Cardiac muscle cell (in vitro differentiated cells and primary cell): ENCODE measurements around the gene FAM9C. TPM values are rescaled to one million over a fixed set of nuclear protein-coding genes. Genes with fewer than 3 reads are reported as not detected.

Experiments
- DNase-seq, 2 donors: peaks; one replicate each; pipeline versions ENCODE4 v3.0.0 to v3.0.0-alpha.2; 2010 to 2017; ENCODE audit warnings: low read depth in 1 of 2, low spot score in 1 of 2
- H3K27ac ChIP-seq: fragments of 200-600 bp; sonication (generic); 2 replicates; pipeline ENCODE4 v1.5.1; 2016
- H3K27me3 ChIP-seq: fragments of 200-600 bp; sonication (generic); 2 replicates; pipeline ENCODE4 v1.6.0; 2016; ENCODE audit warnings: control low read depth
- H3K36me3 ChIP-seq: fragments of 200-600 bp; sonication (generic); 2 replicates; pipeline ENCODE4 v1.5.1; 2016; ENCODE audit warnings: control low read depth
- H3K4me1 ChIP-seq: fragments of 200-600 bp; sonication (generic); 2 replicates; pipeline ENCODE4 v1.8.1; 2017; ENCODE audit warnings: low read depth, mild to moderate bottlenecking, mixed run types
- H3K4me3 ChIP-seq: fragments of 200-600 bp; sonication (generic); 2 replicates; pipeline ENCODE4 v1.5.1; 2016; ENCODE audit warnings: mild to moderate bottlenecking
- H3K9me3 ChIP-seq: fragments of 200-600 bp; sonication (generic); 2 replicates; pipeline ENCODE4 v1.5.1; 2017; ENCODE audit warnings: low read depth, mild to moderate bottlenecking, control low read depth
- polyA plus RNA-seq: library from polyadenylated mRNA; unstranded; fragments of >200 nt; fragmentation: Nextera tagmentation; extraction: Ambion mirVana; gene quantifications from 2 replicates; pipeline ENCODE4 v1.2.1, GENCODE V29; 2016
- total RNA-seq: library from RNA; depleted of rRNA; stranded (reverse); fragments of >200 nt; gene quantifications from 2 replicates; pipeline ENCODE4 v1.2.3, GENCODE V29; 2016
- TF ChIP-seq, protein P1 (sequence below): IDR thresholded peaks from 2 replicates; pipeline ENCODE4 v1.5.1; 2012; ENCODE audit warnings: low read depth, mild to moderate bottlenecking, low read length

The FAM9C gene
- total and polyA plus RNA-seq, 2 experiments from 2014 or later: not detected

DNA sequence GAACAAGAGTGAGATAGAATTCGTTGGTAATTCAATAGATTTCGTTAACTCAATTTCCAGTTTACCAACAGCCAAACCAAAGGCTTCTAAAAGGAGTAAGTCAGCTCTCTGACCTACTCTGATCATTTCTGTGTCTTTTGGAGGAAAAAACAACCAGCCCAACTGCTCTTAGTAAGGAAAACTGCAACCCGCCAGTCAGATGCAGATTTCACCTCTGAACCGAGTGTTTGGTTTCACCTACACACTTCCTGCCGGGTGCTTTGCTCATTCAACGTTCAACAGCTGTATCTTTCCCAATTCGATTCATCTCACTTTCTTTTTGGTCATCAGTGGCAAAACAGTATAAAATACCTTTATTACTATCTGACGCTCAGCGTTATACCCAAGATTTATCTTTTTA is 45.0 kb downstream of the FAM9C start:
- no peak overlapping the region for H3K27ac ChIP-seq
- no peaks in the 10 kb centered on the region for H3K36me3 ChIP-seq
- no peaks in the 10 kb centered on the region for H3K4me1 ChIP-seq
- H3K27me3 ChIP-seq: no peaks in the 10 kb centered on the region
- TF ChIP-seq, protein P1, sequence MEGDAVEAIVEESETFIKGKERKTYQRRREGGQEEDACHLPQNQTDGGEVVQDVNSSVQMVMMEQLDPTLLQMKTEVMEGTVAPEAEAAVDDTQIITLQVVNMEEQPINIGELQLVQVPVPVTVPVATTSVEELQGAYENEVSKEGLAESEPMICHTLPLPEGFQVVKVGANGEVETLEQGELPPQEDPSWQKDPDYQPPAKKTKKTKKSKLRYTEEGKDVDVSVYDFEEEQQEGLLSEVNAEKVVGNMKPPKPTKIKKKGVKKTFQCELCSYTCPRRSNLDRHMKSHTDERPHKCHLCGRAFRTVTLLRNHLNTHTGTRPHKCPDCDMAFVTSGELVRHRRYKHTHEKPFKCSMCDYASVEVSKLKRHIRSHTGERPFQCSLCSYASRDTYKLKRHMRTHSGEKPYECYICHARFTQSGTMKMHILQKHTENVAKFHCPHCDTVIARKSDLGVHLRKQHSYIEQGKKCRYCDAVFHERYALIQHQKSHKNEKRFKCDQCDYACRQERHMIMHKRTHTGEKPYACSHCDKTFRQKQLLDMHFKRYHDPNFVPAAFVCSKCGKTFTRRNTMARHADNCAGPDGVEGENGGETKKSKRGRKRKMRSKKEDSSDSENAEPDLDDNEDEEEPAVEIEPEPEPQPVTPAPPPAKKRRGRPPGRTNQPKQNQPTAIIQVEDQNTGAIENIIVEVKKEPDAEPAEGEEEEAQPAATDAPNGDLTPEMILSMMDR: no peak
- H3K4me3 ChIP-seq: no peak overlapping the region
- no peaks in the 10 kb centered on the region for H3K9me3 ChIP-seq
- DNase-seq: no peak

- TF ChIP-seq, protein P1: no peak
- Histone ChIP-seq H3K27ac (no peak overlapping the region), H3K27me3 (no peaks in the 10 kb centered on the region), H3K4me3 (no peak overlapping the region), H3K4me1 (no peaks in the 10 kb centered on the region), H3K36me3 (no peaks in the 10 kb centered on the region), H3K9me3 (no peaks in the 10 kb centered on the region)
- no peak for DNase-seq
Measured at GRCh38 chrX:12997906-12998687, 46.3 kb downstream of the FAM9C start.

DNA sequence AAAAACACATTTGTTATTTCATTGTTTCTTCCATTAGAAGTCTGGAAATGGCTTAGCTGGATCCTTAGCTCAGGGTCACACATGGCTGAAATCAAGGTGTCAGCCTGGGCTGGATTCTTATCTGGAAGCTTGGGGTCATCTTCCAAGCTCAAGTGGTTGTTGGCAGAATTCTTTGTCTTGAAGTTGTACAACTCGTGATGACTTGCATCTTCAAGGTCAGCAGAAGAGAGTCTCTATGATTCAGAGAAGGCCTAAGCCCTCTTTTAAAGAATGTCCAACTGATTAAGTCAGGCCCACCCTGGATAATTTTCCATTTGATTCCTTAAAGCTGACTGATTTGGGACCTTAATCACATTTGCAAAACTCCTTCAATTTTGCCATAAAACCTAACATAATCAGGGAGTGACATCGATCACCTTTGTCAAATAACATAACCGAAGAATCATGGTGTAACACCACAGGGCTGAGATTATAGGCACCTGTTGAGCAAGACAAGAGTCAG is 47.4 kb downstream of the FAM9C start:
- Histone ChIP-seq H3K9me3 (no peaks in the 10 kb centered on the region), H3K4me1 (no peaks in the 10 kb centered on the region), H3K27me3 (no peaks in the 10 kb centered on the region), H3K4me3 (no peak overlapping the region), H3K27ac (no peak overlapping the region), H3K36me3 (no peaks in the 10 kb centered on the region)
- TF ChIP-seq, protein P1: no peak
- no peak for DNase-seq

- H3K4me3 ChIP-seq: no peak overlapping the region
- no peaks in the 10 kb centered on the region for H3K27me3 ChIP-seq
- TF ChIP-seq, protein P1: no peak
Measured at GRCh38 chrX:12994321-12994720, 50.1 kb downstream of the FAM9C start.

GRCh38 chrX:12993826-12994225 is 50.6 kb downstream of the FAM9C start:
- Histone ChIP-seq H3K27me3 (no peaks in the 10 kb centered on the region), H3K4me3 (no peak overlapping the region), H3K9me3 (no peaks in the 10 kb centered on the region), H3K4me1 (no peaks in the 10 kb centered on the region), H3K27ac (no peak overlapping the region), H3K36me3 (no peaks in the 10 kb centered on the region)
- TF ChIP-seq, protein P1: no peak
- no peak for DNase-seq

More at GRCh38 chrX:12994321-12994720, 50.1 kb downstream of the FAM9C start:
- no peak for DNase-seq
- Histone ChIP-seq H3K9me3 (no peaks in the 10 kb centered on the region), H3K4me1 (no peaks in the 10 kb centered on the region), H3K36me3 (no peaks in the 10 kb centered on the region), H3K27ac (no peak overlapping the region)
